Measurements from ENCODE around the gene XRCC1.
"Not testable (repeated sequence)": the region's sequence is repeated elsewhere in the genome, so short reads cannot be mapped to it uniquely, and the experiment has no call there.

- TF ChIP-seq CTCF (IDR thresholded peaks at IDR 0.05; ENCODE audit: insufficient read depth, low read depth, low read length); EZH2 (IDR thresholded peaks at IDR 0.05; ENCODE audit: insufficient read depth, low read length): not testable (repeated sequence)
Observed at GRCh38 chr19:43547926-43548325, 27.4 kb downstream of the XRCC1 start.
